ENCODE data around the gene ZNF789. TPM values are rescaled to one million over a fixed set of nuclear protein-coding genes. Genes with fewer than 3 reads are reported as not detected.

Gene ZNF789
- total and polyA plus RNA-seq, 2 of the 4 experiments (the other 2 are of a cell fraction), result 4.8 to 8.9 TPM

GRCh38 chr7:99460651-99461050 lies 12.0 kb upstream of the ZNF789 start:
- dilution Hi-C loops (cut with HindIII; ENCODE audit: low sequenced_read_pairs, unreplicated experiment), result no loop called here
- H4K20me1 ChIP-seq (ENCODE audit: insufficient read depth, low read length), result peaks cover 59% of the 10 kb centered on the region
- BruUV-seq (replicated peaks), result no TSS peak
- H4K5ac ChIP-seq (ENCODE audit: low read depth, low read length), result no peak overlapping the region
- H2AK9ac ChIP-seq (replicated peaks; ENCODE audit: low read depth, low read length, poor library complexity), result no peak overlapping the region
- ATAC-seq (ENCODE audit: low read depth) (no peak), DNase-seq (no peak)
- peaks cover 6% of the 10 kb centered on the region; the same call in 1 of the 2 replicates for H3K9me1 ChIP-seq (ENCODE audit: insufficient read depth, low read length)
- H3K27ac ChIP-seq (ENCODE audit: insufficient read depth, low read length), result no peak overlapping the region
- H3K4me1 ChIP-seq (ENCODE audit: control insufficient read depth, insufficient read depth, low read length), result no peaks in the 10 kb centered on the region; the same call in 1 of the 2 replicates
- H3K36me3 ChIP-seq (ENCODE audit: control insufficient read depth, insufficient read depth, low read length), result peaks cover 47% of the 10 kb centered on the region
- H2AK5ac ChIP-seq (ENCODE audit: low read depth, low read length), result no peak overlapping the region
- H3K4me2 ChIP-seq (ENCODE audit: low read depth, low read length), result no peak overlapping the region
- CTCF ChIA-PET, result no interaction called here
- no peak overlapping the region for H3K18ac ChIP-seq (ENCODE audit: low read depth, low read length)
- TF ChIP-seq ELK1 (IDR thresholded peaks at IDR 0.05; ENCODE audit: borderline replicate concordance, low read depth, low read length) (no peak), BHLHE40 (IDR thresholded peaks at IDR 0.05; ENCODE audit: low read depth, low read length) (no peak), CEBPB (IDR thresholded peaks at IDR 0.05; ENCODE audit: low read depth, low read length) (no peak), MAZ (IDR thresholded peaks at IDR 0.05; ENCODE audit: borderline replicate concordance, low read depth, low read length) (no peak), RCOR1 (IDR thresholded peaks at IDR 0.05; ENCODE audit: insufficient replicate concordance, low read length) (no peak), RAD21 (IDR thresholded peaks at IDR 0.05; ENCODE audit: low read length) (no peak), NFE2L2 (IDR thresholded peaks at IDR 0.05; ENCODE audit: low read depth, low read length) (no peak), POLR2A (IDR thresholded peaks at IDR 0.05; ENCODE audit: low read depth, low read length) (no peak), MXI1 (IDR thresholded peaks at IDR 0.05; ENCODE audit: borderline replicate concordance, low read depth, low read length) (no peak), FOS (IDR thresholded peaks at IDR 0.05; ENCODE audit: low read depth, low read length) (no peak), SMC3 (IDR thresholded peaks at IDR 0.05; ENCODE audit: low read depth, low read length) (no peak), RFX5 (IDR thresholded peaks at IDR 0.05; ENCODE audit: low read depth, low read length) (no peak), CHD1 (IDR thresholded peaks at IDR 0.05; ENCODE audit: low read depth, low read length) (no peak), MAFK (IDR thresholded peaks at IDR 0.05; ENCODE audit: low read depth, low read length) (no peak)
- TF ChIP-seq, protein P1, sequence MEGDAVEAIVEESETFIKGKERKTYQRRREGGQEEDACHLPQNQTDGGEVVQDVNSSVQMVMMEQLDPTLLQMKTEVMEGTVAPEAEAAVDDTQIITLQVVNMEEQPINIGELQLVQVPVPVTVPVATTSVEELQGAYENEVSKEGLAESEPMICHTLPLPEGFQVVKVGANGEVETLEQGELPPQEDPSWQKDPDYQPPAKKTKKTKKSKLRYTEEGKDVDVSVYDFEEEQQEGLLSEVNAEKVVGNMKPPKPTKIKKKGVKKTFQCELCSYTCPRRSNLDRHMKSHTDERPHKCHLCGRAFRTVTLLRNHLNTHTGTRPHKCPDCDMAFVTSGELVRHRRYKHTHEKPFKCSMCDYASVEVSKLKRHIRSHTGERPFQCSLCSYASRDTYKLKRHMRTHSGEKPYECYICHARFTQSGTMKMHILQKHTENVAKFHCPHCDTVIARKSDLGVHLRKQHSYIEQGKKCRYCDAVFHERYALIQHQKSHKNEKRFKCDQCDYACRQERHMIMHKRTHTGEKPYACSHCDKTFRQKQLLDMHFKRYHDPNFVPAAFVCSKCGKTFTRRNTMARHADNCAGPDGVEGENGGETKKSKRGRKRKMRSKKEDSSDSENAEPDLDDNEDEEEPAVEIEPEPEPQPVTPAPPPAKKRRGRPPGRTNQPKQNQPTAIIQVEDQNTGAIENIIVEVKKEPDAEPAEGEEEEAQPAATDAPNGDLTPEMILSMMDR (conservative IDR thresholded peaks at IDR 0.05; ENCODE audit: low read depth, low read length), result no peak
- TF ChIP-seq, protein P2, sequence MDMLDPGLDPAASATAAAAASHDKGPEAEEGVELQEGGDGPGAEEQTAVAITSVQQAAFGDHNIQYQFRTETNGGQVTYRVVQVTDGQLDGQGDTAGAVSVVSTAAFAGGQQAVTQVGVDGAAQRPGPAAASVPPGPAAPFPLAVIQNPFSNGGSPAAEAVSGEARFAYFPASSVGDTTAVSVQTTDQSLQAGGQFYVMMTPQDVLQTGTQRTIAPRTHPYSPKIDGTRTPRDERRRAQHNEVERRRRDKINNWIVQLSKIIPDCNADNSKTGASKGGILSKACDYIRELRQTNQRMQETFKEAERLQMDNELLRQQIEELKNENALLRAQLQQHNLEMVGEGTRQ (IDR thresholded peaks at IDR 0.05; ENCODE audit: low read depth, low read length), result no peak
- H2BK120ac ChIP-seq (ENCODE audit: low read depth, low read length), result no peak overlapping the region
- intact Hi-C loops (cut with micrococcal nuclease), result no loop called here
- no peaks in the 10 kb centered on the region for H3K27me3 ChIP-seq (ENCODE audit: control insufficient read depth, insufficient read depth, low read length)
- no peak overlapping the region for H3K9ac ChIP-seq (ENCODE audit: low read depth, low read length)
- no peaks in the 10 kb centered on the region for H3K9me3 ChIP-seq (ENCODE audit: control insufficient read depth, insufficient read depth, low read length)
- H3K56ac ChIP-seq (ENCODE audit: extremely low read depth, insufficient read depth, low read length), result no peak overlapping the region
- POLR2A ChIA-PET (ENCODE audit: unreplicated experiment), result no interaction called here
- H2BK20ac ChIP-seq (ENCODE audit: low read depth, low read length), result no peak overlapping the region
- WGBS, 2 experiments (ENCODE audit: extremely low coverage in 2 of 2, insufficient read length in 1 of 2), result 100% methylated on average over 4 of the region's 11 CpGs; no CpG with 5 or more reads in 1 of the 2 experiments
- H3K23ac ChIP-seq (ENCODE audit: low read depth, low read length), result no peak overlapping the region
- no peak overlapping the region for H4K8ac ChIP-seq (ENCODE audit: low read depth in 2 of 2, low read length in 2 of 2)
- in situ Hi-C loops (cut with MboI; ENCODE audit: low sequenced_read_pairs), result no loop called here
- no peak overlapping the region for H3K4ac ChIP-seq (ENCODE audit: low read depth, low read length)
- H2AFZ ChIP-seq (replicated peaks; ENCODE audit: low read length, poor library complexity), result no peak overlapping the region
- no peak overlapping the region for H2BK15ac ChIP-seq (ENCODE audit: low read depth, low read length)
- no peak overlapping the region for H2BK5ac ChIP-seq (ENCODE audit: low read depth, low read length, poor library complexity, severe bottlenecking)
- no peak overlapping the region for H3K4me3 ChIP-seq (ENCODE audit: insufficient read depth, low read depth, low read length)
- H3K79me1 ChIP-seq (ENCODE audit: low read depth in 1 of 2, low read length in 2 of 2), result peaks cover 19 to 75% of the 10 kb centered on the region in 2 experiments
- H4K91ac ChIP-seq (ENCODE audit: insufficient read depth, low read depth, low read length), result no peak overlapping the region
- H3K14ac ChIP-seq (replicated peaks; ENCODE audit: low read depth, low read length), result no peak overlapping the region
